HG03064 (cell line): ENCODE results near the gene SMIM44.
"Not testable (repeated sequence)": the region's sequence is repeated elsewhere in the genome, so short reads cannot be mapped to it uniquely, and the experiment has no call there.

Experiments
- ATAC-seq: cut with Tn5 transposase; IDR thresholded peaks from one replicate; pipeline ENCODE4 v1.9.1; 2021; ENCODE audit warnings: low read depth; ENCODE audit not compliant: unreplicated experiment

The SMIM44 gene

DNA sequence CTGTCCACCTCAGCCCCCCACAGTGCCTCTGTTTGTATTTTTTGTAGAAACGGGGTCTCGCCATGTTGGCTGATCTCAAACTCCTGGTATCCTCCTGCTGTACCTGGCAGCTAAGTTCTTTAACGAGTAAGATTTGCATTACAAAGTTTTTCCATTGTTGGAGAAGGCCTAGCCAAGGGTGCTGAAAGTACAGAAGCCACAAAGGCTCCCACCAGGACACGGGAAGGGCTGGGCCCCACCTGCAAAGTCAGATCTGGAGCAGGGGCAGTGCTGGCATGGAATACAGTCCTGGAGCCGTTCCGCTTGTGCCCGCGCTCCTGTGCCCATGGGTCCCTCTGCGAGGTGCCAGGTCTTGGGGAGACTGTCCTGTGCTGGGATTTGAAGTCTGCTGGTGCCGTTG lies 35.0 kb upstream of the SMIM44 start:
- no peak for ATAC-seq

DNA sequence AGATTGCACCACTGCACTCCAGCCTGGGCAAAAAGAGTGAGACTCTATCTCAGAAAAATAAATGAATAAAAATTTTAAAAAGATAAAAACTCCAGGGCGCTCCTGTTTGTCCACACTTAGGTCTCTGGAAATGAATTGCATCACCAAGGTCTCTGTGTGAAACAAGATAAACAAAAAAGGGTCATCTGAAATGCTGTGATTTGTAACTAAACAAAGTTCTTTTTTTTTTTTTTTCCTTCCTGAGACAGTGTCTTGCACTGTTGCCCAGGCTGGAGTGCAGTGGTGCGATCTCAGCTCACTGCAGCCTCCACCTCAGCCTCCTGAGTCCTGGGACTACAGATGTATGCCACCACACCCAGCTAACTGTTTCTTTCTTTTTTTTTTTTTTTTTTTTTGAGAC lies 34.4 kb upstream of the SMIM44 start:
- no peak for ATAC-seq

DNA sequence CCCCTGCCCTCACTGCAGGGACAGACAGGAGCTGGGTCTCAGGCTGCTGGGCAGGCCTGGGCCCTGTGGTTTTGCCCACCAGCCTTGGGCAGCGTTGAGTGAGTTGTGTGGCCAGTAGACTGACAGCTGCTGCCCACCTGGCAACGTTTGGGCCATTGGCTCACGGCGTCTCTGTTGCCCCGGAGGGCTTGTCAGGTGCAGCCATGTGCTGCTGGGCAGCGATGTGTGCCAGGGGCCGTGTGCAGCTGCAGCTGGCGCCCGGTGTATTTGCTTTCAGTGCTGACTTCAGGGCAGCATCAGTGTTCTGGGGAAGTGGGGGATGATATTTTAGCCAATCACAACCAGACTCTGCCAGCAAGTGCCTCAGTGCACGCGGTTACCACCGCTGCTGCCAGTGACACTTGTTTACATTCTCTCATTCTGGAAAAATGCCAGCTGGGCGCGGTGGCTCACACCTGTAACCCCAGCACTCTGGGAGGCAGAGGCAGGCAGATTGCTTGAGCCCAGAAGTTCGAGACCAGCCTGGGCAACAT lies 33.5 kb upstream of the SMIM44 start:
- ATAC-seq: no peak

DNA sequence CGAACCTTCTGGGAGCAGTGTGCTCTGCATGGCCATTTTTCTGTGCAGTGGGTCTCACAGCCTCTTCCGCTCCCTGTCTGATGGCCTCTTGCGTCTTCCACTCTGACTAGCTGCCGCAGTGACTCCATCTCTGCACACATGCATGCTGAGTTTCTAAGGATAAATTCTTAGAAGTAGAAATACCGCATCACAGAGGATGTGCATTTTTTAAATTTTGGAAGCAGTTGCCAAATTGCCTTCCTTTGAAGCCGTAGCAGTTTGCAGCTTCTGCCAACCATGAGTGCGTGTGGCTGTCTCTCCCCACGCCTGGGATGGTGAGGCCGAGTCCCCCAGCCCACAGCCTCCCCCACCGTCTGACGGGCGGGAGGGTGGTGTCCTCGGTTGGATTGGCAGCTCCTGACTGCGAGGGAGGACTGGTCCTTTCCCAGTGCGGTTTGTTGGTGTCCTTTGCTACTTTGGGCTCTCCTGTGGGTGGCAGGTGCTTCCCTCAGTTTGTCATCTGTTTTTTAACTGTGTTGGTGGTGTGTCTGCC lies 32.7 kb upstream of the SMIM44 start:
- no peak for ATAC-seq

DNA sequence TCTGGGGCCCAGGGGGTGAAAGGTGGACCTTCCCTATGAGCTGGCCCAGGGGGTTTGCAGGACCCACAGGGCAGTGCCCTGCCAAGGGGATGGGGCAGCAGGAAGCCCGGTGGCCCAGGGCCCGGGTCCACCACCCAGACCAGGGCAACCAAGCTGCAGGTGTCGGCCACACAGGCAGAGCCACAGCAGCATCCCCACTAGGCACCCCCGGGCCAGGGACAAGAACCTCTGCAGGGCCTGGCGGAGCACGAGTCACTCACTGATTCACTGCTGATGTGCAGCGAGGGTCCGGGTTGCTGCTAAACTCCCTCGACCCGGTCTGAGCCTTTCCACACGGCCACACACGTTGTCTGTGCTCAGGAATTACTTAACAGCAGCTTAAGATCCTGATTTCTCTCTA lies 31.7 kb upstream of the SMIM44 start:
- ATAC-seq: no peak

DNA sequence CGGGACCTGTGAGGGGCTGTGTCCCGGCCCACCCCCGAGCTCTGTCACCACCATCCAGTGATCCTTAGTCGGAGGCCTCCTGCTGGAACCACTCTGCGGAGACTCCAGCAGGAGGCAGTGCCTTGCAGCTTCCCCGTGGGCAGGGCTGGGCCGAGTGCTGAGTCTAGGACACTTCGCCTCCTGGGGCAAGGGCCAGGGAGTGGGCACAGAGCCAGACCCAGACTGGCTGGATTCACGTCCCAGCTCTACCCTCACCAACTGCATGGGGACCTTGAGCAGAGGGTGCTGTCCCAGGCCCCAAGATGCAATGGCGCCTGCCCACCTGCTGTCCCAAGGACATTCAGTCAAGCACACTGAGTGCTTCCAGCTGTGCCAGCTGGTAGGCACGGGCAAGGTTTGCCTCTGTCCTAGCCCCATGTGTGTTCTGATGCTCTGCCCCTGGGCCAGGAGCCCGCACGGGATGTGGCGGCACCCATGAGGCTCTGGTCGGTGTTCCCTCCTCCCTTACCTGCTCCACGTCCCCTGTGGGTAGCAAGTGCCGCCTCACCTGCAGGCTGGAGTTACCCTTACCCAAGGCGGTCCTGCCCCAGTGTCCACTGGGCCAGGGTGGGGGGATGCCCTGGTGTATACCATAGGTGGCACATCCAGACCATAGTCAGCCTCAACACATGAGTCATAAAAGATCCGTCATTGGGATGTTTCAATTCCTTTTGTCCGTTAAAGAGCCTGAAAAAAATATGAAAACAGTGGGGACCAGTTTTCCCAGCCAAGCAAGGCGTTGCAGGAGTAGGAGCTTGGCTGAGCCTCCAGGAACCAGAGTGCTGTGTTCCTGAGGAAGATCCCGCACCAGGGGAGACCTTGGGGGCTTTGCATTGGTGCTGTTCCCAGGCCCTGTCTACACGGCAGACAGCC lies 30.2 kb upstream of the SMIM44 start:
- ATAC-seq: no peak

DNA sequence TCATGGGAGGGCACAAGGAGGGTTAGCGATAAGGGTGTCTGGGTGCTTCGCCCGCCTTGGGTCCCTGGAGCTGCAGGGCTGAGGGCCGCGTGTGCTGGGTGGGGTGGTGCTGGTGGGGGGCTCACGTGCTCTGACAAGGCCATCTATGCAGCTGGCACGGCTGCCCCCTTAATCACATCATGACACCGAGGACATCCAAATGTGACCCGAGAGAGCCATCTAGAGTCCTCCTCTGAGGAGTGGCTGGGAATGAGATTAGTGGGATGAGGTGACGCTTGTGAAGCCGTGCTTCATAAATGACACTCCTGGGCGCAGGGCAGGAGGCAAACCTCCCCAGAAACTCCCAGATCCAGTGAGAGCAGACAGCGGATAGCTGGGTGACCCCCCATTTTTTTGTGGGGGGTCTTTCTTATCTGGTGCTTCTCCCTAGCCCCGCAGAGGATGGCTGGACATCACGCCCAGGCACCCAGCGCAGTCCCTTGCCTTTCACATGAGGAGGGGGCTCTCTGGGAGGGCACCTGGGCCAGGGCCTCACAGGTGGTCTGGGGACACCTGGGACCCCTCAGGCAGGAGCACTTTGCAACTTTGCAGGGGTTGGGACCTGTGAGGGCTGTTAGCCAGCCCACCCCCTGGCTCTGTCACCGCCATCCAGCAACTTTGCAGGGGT lies 29.5 kb upstream of the SMIM44 start:
- no peak for ATAC-seq

DNA sequence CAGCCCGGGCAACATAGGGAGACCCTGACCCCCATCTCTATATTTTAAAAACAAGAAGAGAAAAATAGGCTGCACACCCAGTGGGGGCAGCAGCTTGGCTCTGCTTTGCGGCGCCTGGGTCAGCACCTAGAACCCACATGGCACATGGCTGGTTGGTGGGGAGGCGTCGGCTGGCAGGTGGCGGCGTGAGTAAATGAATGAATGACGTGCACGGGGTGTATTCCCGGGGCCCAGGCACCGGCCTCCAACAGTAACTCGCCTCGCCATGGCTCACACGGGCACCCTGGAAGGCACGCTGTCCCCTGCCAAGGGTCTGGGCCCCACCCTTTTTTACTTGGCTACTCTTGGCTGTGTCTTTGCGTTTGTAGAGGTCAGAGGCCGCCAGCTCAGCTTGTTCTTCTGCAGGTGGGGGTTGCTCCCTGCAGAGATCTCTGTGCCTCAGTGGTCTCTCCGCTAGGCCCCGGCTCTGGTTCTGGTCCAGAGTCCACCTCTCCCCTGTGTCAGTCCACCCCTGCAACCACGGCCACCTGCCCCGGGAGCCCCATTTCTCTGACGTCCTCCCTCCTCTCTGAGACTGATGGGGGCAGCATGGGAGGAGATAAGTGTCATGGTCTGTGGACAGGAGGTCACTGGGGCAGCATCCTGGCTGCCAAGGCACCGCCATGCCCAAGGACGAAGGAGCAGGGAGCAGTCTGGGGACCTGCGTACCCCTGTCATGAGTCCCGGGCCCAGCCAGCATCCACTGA lies 28.4 kb upstream of the SMIM44 start:
- no peak for ATAC-seq

DNA sequence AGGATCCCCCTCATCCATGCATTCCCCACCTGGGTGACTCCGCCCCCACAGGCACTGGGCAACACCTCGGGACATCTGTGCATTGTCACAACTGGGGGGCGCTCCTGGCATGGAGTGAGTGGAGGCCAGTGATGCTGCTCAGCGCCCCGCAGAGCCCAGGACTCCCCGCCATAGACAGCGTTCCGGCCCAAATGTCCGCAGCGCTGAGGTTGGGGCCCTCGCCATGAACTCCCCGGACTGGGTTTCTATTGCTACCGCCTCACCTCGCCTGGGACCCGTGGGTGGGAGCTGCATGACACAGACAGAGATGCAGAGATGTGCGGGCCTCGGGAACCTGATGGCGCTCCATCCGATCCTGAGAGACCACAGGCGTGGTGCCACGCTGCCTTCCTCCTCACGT lies 27.5 kb upstream of the SMIM44 start:
- no peak for ATAC-seq

DNA sequence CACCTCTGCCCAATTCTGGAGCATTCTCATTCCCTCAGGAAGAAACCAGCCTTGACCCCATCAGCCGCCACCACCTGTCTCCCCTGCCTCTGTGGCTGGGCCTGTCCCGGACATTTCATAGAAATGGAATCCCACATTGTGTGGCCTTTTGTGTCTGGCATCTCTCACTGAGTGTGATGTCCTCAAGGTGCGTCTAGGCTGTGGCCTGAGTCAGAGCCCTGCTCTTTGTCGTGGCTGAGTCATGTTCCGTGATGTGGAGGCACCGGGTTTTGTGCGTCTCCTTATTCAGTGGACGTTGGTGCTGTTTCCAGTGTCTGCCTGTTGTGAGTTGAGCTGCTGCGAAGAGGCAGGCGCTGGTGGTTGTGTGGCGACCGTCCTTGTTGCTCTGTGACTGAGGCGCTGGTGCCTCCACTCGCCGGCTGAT lies 26.3 kb upstream of the SMIM44 start:
- no peak for ATAC-seq

DNA sequence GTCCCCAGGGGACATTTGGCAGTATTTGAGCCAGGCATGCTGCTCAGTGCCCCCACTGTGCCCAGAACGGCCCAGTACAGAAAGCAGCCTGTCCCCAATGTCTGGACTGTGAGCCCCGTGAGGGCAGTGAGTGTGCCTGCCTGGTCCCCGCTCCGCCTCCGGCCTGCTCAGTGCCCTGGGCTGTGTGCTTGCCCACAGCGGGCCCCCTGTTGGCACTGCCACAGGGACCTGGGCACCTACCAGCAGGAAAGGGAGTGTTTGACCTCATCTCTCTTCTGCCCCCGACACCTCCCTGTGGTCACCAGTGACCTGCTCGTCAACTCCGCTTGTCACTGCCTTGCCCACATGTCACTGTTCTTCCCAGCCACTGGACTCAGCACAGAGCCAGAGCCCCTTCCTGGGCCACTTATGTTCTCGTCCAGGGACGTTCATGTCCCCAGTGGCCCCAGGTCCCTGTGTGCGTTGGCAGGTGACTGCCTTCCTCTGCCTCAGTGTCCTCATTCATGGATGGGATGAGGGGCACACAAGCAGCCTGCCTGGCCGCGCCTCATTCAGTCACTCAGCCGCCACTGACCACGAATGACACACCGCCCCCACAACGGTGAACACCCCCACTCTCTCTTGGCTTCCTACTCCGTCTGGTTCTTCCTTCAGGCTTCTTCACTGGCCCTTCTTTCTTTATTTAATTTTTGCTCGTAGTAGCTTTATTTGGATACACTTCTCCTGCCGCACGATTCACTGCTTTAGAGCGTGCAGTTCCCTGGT lies 25.7 kb upstream of the SMIM44 start:
- ATAC-seq: no peak

DNA sequence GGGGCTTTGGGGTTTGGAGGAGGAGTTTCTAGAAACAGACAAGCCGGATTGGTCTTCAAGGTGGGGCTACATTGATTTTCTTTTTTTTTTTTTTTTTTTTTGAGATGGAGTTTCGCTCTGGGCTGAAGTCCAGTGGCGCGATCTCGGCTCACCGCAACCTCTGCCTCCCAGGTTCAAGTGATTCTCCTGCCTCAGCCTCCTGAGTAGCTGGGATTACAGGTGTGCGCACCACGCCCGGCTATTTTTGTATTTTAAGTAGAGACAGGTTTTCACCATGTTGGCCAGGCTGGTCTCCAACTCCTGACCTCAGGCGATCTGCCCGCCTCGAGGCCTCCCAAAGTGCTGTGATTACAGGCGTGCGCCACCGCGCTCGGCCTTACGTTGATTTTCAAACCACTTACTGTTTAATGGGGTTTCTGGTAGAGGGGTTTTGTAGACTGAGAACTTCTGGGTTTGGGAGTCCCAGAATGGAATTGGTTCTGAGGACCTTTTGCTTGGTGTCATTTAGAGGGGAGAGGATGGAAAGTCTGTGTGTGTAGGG lies 24.9 kb upstream of the SMIM44 start:
- not testable (repeated sequence) for ATAC-seq

DNA sequence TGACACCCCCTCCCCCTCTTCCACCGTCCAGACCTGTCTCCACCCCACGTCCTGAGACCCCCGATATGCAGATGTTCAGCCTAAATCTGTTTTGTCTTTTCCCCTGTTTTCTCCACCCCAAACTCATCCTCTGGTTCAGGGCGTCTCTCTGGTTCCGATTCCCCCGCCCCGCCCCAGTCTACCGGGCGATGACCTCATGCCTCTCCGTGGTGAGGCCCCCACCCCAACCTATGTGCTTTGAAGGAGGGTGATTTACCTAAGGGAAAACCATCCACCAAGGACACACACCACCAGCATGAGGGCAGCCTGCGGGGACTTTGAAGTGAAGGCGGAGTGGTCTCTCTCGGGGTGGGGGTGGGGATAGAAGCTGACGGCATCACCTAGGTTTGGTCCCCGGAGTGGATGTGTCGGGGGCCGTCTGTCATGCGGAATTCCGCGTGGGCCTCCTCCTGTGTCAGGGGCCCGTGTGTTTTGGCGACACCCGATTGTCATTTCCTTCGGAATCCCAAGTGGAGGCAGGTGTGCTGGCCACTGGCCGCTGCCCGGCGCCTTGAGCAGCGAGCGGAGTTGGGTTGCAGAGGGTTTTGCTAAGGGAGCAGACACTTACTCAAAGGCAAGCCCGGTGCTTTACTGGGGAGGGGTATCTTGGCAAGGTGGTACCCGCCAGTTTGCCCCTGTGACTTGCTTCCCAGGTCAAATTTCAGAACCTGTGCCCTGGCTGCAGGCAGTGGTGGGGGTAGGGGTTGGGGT lies 24.3 kb upstream of the SMIM44 start:
- ATAC-seq: no peak

DNA sequence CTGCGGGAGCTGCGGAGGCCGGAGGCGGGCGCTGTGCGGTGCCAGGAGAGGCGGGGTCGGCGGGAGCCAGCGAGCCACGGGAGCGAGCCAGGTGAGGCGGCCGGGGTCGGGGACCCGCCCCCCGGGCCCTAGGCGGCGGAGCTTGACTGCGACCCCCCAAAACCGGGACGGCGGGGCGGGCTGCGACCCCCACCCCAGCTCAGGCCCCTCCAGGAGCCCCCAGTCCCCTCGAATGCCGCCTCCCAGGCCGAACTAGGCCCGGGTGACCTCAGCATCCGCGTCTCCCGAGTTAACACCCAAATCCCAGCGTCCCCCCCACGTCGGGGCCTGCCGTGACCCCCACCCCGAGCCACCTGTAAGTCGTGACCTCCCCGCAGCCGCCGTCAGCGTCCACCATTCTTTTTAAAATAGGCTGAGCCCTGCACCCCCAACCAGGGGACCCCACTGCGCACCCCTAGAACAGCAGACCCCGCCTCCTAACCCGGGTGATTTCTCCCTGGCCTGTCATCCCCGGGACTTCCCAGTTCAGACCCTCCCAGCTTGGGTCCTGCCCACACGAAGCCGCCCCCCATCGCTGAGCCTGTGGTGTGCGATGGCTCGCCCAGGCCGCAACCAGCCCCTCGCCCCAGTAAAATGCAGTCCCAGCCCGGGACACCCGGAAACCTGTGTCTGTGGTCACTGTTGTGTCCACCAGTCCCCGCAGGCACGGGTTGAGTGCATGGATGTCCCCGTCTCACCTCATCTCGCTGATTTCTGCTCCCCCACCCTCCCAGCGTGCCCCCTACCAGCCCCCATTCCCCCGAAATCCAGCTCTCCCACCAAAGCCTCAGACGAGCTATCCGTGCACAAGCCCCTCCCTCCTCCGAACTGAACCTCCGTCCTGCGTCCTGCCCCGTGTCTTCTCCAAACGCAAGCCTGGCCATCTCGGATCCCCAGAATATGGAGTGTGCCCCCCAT lies 23.4 kb upstream of the SMIM44 start:
- ATAC-seq: no peak

DNA sequence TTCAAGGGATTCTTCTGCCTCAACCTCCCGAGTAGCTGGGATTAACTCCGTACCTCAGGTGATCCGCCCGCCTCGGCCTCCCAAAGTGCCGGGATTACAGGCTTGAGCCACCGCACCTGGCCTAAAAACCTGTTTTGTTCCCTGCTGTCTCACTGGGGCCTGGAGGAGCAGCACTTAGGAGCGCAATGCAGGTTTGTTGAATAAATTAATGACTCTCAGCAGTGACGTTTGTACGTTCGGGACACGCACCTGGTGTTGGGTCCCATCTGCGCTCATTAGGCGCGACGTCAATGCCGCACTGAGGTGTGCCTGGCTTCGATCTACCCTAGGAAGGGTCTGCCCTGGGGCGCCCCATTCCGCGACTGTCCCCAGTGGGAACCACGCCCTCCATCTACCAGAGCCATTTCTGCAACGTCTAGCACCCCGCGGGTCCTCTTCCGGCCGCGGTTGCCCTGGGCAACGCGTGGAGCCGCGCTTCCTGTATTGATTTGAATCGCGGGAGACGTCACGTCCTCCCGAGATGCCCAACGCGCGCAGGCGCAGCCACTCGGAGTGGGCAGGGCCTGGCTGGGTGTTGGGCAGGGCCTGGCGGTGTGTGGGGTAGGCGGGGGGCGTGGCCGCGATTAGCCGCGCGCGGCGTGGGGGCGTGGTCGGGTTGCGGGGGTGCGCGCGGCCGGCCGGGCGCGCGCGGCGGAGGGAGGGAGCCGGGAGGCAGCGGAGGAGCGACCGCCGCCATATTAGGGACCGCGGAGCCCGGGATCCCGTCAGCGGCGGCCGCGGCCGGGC lies 22.6 kb upstream of the SMIM44 start, which contains the start of gene FZR1:
FZR1 (plus strand) TSS at position 714 of the 786 bp plus-strand sequence. CDS start 16,679 bp downstream, outside the sequence.
- peak; percentile 86 for ATAC-seq

DNA sequence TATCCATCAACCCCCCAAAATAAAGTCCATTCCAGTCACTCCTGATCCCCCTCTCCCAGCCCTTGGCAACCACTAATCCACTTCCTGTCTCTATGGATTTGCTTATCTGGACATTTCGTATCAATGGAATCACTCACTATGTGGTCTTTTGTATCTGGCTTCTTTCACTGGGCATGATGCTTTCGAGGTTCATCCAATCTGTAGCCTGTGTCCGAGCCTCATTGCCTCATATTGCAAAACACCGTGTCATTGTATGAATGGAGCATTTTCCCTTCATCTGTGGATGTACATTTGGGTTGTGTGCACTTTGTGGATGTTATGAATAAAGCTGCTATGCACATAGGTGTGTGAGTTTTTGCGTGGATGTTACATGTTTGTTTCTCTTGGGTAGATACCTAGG lies 21.5 kb upstream of the SMIM44 start:
- ATAC-seq: no peak

DNA sequence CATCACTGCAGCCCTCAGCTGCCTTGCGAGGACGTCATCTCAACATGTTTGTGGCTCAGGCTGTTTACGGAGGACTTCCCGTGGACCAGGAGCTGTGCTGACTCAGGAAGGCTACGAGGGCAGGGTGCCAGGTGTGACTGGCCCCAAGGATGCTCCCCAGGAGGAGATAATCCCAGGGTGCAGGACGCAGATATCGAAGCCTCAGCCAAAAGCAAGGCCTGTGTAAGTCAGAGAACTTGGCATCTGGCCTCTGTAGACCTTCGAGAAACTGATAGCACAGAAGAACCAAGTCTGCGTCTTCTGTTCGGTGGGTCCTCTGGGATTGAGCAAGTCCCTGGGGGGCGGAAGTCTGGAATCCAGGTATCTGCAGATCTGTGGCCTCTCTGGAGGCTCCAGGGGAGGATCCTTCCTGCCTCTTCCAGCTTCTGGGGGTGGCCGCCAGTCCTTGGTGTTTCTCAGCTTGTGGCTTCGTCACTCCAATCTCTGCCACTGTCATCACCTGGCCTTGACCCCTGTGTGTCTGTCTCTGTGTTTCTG lies 19.9 kb upstream of the SMIM44 start:
- no peak for ATAC-seq
